ENCODE measurements around the gene POU2F1.

POU2F1 gene

GRCh38 chr1:167450843-167451242, 230.2 kb downstream of the POU2F1 start:
- TF ChIP-seq, protein P1, sequence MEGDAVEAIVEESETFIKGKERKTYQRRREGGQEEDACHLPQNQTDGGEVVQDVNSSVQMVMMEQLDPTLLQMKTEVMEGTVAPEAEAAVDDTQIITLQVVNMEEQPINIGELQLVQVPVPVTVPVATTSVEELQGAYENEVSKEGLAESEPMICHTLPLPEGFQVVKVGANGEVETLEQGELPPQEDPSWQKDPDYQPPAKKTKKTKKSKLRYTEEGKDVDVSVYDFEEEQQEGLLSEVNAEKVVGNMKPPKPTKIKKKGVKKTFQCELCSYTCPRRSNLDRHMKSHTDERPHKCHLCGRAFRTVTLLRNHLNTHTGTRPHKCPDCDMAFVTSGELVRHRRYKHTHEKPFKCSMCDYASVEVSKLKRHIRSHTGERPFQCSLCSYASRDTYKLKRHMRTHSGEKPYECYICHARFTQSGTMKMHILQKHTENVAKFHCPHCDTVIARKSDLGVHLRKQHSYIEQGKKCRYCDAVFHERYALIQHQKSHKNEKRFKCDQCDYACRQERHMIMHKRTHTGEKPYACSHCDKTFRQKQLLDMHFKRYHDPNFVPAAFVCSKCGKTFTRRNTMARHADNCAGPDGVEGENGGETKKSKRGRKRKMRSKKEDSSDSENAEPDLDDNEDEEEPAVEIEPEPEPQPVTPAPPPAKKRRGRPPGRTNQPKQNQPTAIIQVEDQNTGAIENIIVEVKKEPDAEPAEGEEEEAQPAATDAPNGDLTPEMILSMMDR (IDR thresholded peaks at IDR 0.05; ENCODE audit: low read depth, low read length): no peak
- H3K4me3 ChIP-seq (ENCODE audit: low read depth, low read length): no peak overlapping the region

GRCh38 chr1:167452483-167452882, 231.8 kb downstream of the POU2F1 start:
- H3K4me3 ChIP-seq (ENCODE audit: low read depth, low read length): no peak overlapping the region
- TF ChIP-seq, protein P1 (IDR thresholded peaks at IDR 0.05; ENCODE audit: low read depth, low read length): no peak

DNA sequence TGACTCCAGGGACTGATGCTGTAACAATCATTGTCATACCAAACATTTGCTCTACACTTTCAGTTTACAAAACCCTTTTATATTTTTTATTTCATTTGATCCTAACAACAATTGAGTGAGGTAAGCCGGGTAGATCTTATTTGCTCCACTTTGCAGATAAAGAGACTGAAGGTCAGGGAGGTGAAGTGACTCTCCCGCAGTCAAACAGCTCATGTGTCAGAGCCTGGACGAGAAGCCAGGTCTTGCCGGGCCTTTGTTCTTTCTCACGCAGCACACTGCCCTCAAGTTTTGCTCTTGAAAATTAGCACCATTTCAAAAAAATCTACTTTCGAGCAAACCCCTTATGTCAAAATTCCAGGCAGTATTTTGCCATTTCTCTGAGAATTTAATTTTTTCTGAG, 232.4 kb downstream of the POU2F1 start:
- TF ChIP-seq, protein P1 (IDR thresholded peaks at IDR 0.05; ENCODE audit: low read depth, low read length): no peak
- no peak overlapping the region for H3K4me3 ChIP-seq (ENCODE audit: low read depth, low read length)

- TF ChIP-seq, protein P1 (IDR thresholded peaks at IDR 0.05; ENCODE audit: low read depth, low read length): no peak
- H3K4me3 ChIP-seq (ENCODE audit: low read depth, low read length): peak overlapping the region; percentile 68
These were observed 233.7 kb downstream of the POU2F1 start for GRCh38 chr1:167454304-167454893.

DNA sequence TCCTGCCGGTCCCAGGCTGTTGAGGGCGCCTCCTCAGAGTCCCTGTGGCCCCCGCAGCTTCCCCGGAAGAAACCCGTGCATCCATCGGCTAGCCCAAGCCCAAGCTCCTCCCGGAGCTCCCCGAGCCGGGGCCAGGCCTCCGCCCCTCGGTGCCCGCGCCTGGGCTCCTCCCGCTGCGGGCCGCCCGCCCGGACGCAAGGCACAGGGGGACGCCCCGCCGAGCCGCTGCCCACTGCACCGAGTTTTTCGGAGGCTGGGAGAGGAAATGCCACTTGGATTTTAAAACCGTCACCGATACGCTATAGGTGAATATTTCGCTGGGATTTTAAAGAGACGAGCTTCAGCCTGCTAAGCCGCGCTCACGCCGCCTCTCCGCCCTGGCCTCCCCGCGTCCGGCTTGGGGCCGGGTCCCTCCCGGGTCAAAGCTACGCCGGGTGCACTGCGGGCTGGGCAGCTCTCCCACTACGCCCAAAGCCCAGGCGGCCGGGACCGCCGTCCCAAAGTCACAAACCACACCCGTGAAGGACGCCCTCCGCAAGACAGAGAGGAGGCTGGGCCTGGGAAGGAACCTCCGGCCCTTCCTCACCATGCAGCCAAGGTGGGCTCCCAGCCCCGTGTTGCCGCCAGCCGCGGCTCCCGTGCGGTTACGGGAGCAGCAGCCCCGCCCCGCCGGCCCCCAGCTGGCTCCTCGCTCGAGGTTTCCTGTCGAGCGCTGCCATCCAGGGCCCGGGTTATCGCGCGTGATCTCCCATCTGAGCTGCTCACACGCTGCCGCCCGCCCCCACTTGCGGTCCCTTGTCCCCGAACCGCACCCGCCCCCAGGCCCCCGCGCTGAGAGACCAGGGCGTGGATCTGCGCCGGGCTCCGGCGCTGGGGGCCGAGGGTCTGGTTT, 234.5 kb downstream of the POU2F1 start:
- H3K4me3 ChIP-seq (ENCODE audit: low read depth, low read length): peak overlapping the region; percentile 68
- TF ChIP-seq, protein P1 (IDR thresholded peaks at IDR 0.05; ENCODE audit: low read depth, low read length): no peak

- H3K4me3 ChIP-seq (ENCODE audit: low read depth, low read length): peak overlapping the region; percentile 68
- TF ChIP-seq, protein P1 (IDR thresholded peaks at IDR 0.05; ENCODE audit: low read depth, low read length): no peak
These were observed 235.2 kb downstream of the POU2F1 start for GRCh38 chr1:167455786-167456446.
